ENCODE data around the gene USP46.

The USP46 gene

GRCh38 chr4:52659001-52659721 is at the start of gene USP46:
Gene USP46, minus strand, starts transcription at chr4:52659301. Its CDS starts 151 bp downstream, at chr4:52659150.
- H3K27me3 ChIP-seq (ENCODE audit: insufficient read depth, poor library complexity, severe bottlenecking), result no peaks in the 10 kb centered on the region
- ATAC-seq (ENCODE audit: low read depth) (peak; percentile 90), DNase-seq (ENCODE audit: low spot score) (peak; percentile 64)
- H3K4me1 ChIP-seq (ENCODE audit: insufficient read depth, poor library complexity, severe bottlenecking), result peaks cover 5% of the 10 kb centered on the region
- TF ChIP-seq CTCF (IDR thresholded peaks at IDR 0.05; ENCODE audit: poor library complexity, severe bottlenecking), result no peak
- peaks cover 6% of the 10 kb centered on the region for H3K36me3 ChIP-seq (ENCODE audit: low read depth)
- H3K9me3 ChIP-seq (ENCODE audit: severe bottlenecking), result no peaks in the 10 kb centered on the region
- peak within 1 kb of the TSS; percentile 35 for H3K27ac ChIP-seq (ENCODE audit: poor library complexity, severe bottlenecking)
- H3K4me3 ChIP-seq (ENCODE audit: severe bottlenecking), result peak within 1 kb of the TSS; percentile 87

GRCh38 chr4:52704661-52705060 is 45.6 kb upstream of the USP46 start:
- no peak overlapping the region for H3K27ac ChIP-seq (ENCODE audit: poor library complexity, severe bottlenecking)
- no peak for TF ChIP-seq CTCF (IDR thresholded peaks at IDR 0.05; ENCODE audit: poor library complexity, severe bottlenecking)
- DNase-seq (ENCODE audit: low spot score) (no peak), ATAC-seq (ENCODE audit: low read depth) (no peak)
- no peaks in the 10 kb centered on the region for H3K9me3 ChIP-seq (ENCODE audit: severe bottlenecking)
- H3K4me3 ChIP-seq (ENCODE audit: severe bottlenecking), result no peak overlapping the region
- no peaks in the 10 kb centered on the region for H3K4me1 ChIP-seq (ENCODE audit: insufficient read depth, poor library complexity, severe bottlenecking)
- no peaks in the 10 kb centered on the region for H3K36me3 ChIP-seq (ENCODE audit: low read depth)
- H3K27me3 ChIP-seq (ENCODE audit: insufficient read depth, poor library complexity, severe bottlenecking), result no peaks in the 10 kb centered on the region

- Histone ChIP-seq H3K36me3 (ENCODE audit: low read depth) (no peaks in the 10 kb centered on the region), H3K9me3 (ENCODE audit: severe bottlenecking) (no peaks in the 10 kb centered on the region), H3K27ac (ENCODE audit: poor library complexity, severe bottlenecking) (no peak overlapping the region), H3K4me1 (ENCODE audit: insufficient read depth, poor library complexity, severe bottlenecking) (no peaks in the 10 kb centered on the region), H3K27me3 (ENCODE audit: insufficient read depth, poor library complexity, severe bottlenecking) (no peaks in the 10 kb centered on the region), H3K4me3 (ENCODE audit: severe bottlenecking) (no peak overlapping the region)
- DNase-seq (ENCODE audit: low spot score) (no peak), ATAC-seq (ENCODE audit: low read depth) (no peak)
- no peak for TF ChIP-seq CTCF (IDR thresholded peaks at IDR 0.05; ENCODE audit: poor library complexity, severe bottlenecking)
These were observed 45.0 kb upstream of the USP46 start for GRCh38 chr4:52704133-52704532.

- TF ChIP-seq CTCF (IDR thresholded peaks at IDR 0.05; ENCODE audit: poor library complexity, severe bottlenecking), result no peak
- H3K4me3 ChIP-seq (ENCODE audit: severe bottlenecking), result no peak overlapping the region
- no peaks in the 10 kb centered on the region for H3K4me1 ChIP-seq (ENCODE audit: insufficient read depth, poor library complexity, severe bottlenecking)
- H3K36me3 ChIP-seq (ENCODE audit: low read depth), result no peaks in the 10 kb centered on the region
- H3K27ac ChIP-seq (ENCODE audit: poor library complexity, severe bottlenecking), result no peak overlapping the region
- no peak for ATAC-seq (ENCODE audit: low read depth)
- DNase-seq (ENCODE audit: low spot score), result no peak
- no peaks in the 10 kb centered on the region for H3K9me3 ChIP-seq (ENCODE audit: severe bottlenecking)
- H3K27me3 ChIP-seq (ENCODE audit: insufficient read depth, poor library complexity, severe bottlenecking), result no peaks in the 10 kb centered on the region
These were observed 42.1 kb upstream of the USP46 start for GRCh38 chr4:52701207-52701606.

GRCh38 chr4:52694936-52695335 is 35.8 kb upstream of the USP46 start:
- Histone ChIP-seq H3K27ac (ENCODE audit: poor library complexity, severe bottlenecking) (no peak overlapping the region), H3K27me3 (ENCODE audit: insufficient read depth, poor library complexity, severe bottlenecking) (no peaks in the 10 kb centered on the region), H3K4me3 (ENCODE audit: severe bottlenecking) (no peak overlapping the region), H3K4me1 (ENCODE audit: insufficient read depth, poor library complexity, severe bottlenecking) (no peaks in the 10 kb centered on the region), H3K9me3 (ENCODE audit: severe bottlenecking) (no peaks in the 10 kb centered on the region), H3K36me3 (ENCODE audit: low read depth) (no peaks in the 10 kb centered on the region)
- no peak for ATAC-seq (ENCODE audit: low read depth)
- DNase-seq (ENCODE audit: low spot score), result no peak
- no peak for TF ChIP-seq CTCF (IDR thresholded peaks at IDR 0.05; ENCODE audit: poor library complexity, severe bottlenecking)

All from RWPE2 (cell line).